Epithelial cell of umbilical artery (primary cell): ENCODE measurements around the gene PELI1. TPM values are rescaled to one million over a fixed set of nuclear protein-coding genes. Genes with fewer than 3 reads are reported as not detected.

Experiments
- total RNA-seq: library from RNA; depleted of rRNA; stranded (reverse); fragments of >200 nt; gene quantifications from 2 replicates; pipeline ENCODE4 v1.2.3, GENCODE V29; 2014

Gene PELI1
- total RNA-seq, result 18.2 and 24.8 TPM in 2 replicates

DNA sequence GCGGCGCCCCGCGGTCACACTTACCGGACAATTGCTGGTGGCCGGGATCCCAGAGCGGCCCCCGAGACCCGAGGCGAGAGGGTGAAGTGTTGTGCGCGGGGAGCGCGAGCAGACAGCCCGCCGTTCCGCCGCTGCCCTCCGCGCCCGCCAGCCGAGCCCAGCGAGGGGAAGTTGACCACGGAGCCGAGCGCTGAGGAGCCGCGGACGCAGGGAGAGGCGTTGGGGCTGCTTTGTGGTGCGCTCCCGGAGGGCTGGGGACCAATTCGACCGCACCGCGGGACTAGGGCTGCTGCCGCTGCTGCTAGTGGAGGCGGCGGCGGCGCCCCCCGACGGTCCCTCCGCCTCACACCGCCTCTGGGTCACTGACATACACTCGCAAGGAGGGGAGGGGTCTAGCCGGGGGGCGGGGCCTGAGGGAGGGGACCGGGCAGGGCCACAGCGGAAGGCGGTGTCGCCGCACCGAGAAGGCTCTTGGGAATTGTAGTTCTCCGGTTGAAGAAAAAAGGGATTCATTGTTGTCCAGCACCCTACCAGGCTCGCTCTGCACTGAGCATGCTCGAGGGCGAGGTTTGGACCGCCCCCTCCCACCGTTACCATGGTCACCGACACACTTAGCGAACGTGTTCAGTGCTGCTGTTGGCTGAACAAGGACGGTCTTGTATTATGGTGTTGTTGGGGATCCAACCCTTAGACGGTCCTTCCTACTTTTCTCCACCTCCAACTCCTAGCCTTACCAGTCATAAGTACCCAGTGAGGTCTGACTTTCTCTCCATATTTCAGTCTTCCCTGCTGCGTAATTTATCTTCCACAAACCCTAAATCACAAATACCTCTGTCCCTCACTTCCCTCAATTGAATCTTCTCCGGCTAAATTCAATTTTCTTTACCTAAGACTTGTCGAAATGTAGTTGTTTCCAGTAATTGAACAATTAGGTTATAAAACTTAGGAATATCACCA is at the start of gene PELI1:
TSS of gene PELI1 (minus strand) at position 364 of the 957 bp plus-strand sequence. CDS start 36,110 bp downstream, outside the sequence.

Other genes starting within 250 kb of the PELI1 start
- gene VPS54, start 125.0 kb downstream of the PELI1 start, total RNA-seq, result 15.9 and 21.3 TPM in 2 replicates